Astrocyte of the spinal cord (primary cell): ENCODE results near the gene UCHL5.

ENCODE experiments used
- DNase-seq: peaks from one replicate; pipeline ENCODE4 v3.0.0; 2011; ENCODE audit warnings: low read depth, low spot score
- H3K4me3 ChIP-seq: 2 replicates; pipeline ENCODE4 v1.5.1; 2011; ENCODE audit warnings: low read depth, mild to moderate bottlenecking, low read length, moderate library complexity
- CTCF ChIP-seq: IDR thresholded peaks from 2 replicates; pipeline ENCODE4 v1.5.1; 2012; ENCODE audit warnings: low read depth, mild to moderate bottlenecking, low read length, inconsistent platforms
- in situ Hi-C: cut with HindIII; loops from 2 replicates; pipeline ENCODE4 v1.10.0; 2017; ENCODE audit warnings: low sequenced_read_pairs

Gene UCHL5

DNA sequence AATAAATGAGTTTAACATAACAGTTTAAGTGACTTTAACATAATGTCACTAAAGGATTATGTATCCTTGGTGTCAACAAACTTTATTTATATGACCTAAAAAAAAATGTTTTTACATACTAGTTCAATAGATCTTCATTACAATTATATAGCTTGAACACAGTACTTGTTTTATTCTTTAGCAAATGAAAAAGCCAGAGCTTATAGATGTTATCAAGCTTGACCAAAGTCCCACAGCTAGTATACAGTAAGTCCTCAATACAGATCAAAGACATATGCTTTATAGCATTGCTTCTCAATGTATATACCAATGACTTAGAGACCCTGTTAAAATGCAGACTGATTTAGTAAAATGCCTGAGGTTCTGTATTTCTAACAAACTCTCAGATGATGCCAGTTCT lies 42.4 kb downstream of the UCHL5 start:
- in situ Hi-C loops: no loop called here
- TF ChIP-seq CTCF: no peak
- DNase-seq: no peak
- H3K4me3 ChIP-seq: no peak overlapping the region

DNA sequence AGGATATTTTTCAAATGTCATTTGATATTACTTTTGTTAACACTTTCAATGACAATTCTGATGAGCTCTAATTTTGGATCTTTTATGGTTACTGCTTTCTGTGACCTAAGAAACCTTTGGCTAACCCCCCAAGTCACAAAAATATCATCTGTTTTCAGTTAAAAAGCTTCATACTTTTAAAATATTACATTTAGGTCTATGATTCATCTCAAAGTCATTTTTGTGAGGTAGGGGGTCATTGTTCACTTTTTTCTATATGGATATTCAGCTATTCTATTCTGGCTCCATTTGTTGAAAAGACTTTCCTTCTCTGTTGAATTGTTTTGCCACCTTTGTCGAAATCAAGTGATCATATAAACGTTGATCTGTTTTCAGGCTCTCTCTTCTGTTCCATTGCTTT lies 44.8 kb downstream of the UCHL5 start:
- no peak for TF ChIP-seq CTCF
- H3K4me3 ChIP-seq: no peak overlapping the region
- peak; percentile 39 for DNase-seq
- in situ Hi-C loops: no loop called here

- H3K4me3 ChIP-seq: no peak overlapping the region
- in situ Hi-C loops: no loop called here
- no peak for TF ChIP-seq CTCF
- no peak for DNase-seq
Observed at GRCh38 chr1:193013707-193014106, 45.5 kb downstream of the UCHL5 start.

DNA sequence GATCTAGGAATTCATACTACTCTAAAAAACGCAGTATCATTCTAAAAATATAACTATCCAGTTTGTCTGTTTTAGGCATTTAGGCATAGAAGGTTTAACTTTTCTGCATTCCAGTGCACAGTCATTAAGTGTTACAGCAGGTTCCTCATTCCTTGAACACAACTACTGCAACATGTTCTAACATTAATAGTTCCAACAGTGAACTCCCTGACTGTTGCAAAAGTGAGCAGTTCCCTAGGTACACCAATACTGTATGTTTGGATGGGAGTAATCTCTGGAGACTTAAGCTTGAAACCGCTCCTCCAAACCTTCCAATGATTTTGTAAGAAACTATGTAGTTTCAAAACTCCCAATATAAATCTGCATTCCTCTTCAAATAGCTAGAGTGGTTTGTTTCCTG lies 46.2 kb downstream of the UCHL5 start:
- DNase-seq: peak; percentile 28
- in situ Hi-C loops: no loop called here
- no peak for TF ChIP-seq CTCF
- H3K4me3 ChIP-seq: no peak overlapping the region

DNA sequence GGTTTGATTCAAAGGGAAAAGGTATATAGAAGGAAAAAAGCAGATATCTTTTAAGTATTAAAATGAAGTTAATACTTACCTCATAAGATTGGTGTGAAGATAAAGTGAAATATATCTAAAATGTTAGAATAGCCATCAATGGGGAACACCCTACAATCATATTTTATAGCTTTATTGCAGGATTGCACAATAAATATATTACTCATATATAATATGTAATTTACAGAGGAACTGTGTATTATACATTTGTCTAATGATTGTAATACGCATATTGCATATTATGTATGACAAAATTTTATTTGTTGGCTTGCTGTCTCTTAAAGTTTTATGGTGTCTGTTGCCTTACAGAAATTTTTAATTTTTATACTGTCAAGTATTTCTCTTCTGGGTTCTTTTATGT lies 47.8 kb downstream of the UCHL5 start:
- H3K4me3 ChIP-seq: no peak overlapping the region
- in situ Hi-C loops: no loop called here
- no peak for DNase-seq
- no peak for TF ChIP-seq CTCF

GRCh38 chr1:193009501-193009900 lies 49.7 kb downstream of the UCHL5 start:
- no peak for TF ChIP-seq CTCF
- DNase-seq: no peak
- in situ Hi-C loops: no loop called here

DNA sequence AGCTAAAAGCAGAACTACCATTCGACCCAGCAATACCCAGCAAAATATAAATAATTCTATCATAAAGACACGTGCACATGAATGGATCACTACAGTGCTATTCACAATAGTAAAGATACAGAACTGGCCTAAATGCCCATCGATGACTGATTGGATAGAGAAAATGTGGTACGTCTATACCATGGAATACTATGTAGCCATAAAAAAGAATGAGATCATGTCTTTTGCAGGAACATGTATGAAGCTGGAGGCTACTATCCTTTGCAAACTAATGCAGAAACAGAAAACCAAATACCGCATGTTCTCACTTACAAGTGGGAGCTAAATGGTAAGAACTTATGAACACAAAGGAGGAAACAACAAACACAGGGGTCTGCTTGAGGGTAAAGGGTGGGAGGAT lies 53.4 kb downstream of the UCHL5 start:
- no peak for DNase-seq
- in situ Hi-C loops: no loop called here
- no peak for TF ChIP-seq CTCF
- H3K4me3 ChIP-seq: no peak overlapping the region

More at GRCh38 chr1:193009501-193009900, 49.7 kb downstream of the UCHL5 start:
- H3K4me3 ChIP-seq: no peak overlapping the region
